H1 (cell line): Measurements from ENCODE around the gene PSD2. TPM values are rescaled to one million over a fixed set of nuclear protein-coding genes. Genes with fewer than 3 reads are reported as not detected.

Experiments
- CTCF ChIA-PET: fragments of 300-600 bp; sonication (Branson Sonifier 250); formaldehyde crosslinking; loops from one replicate; lab custom pipeline; 2021; ENCODE audit not compliant: partially characterized antibody; lab: Charles Lee
- POLR2A ChIA-PET: fragments of 300-600 bp; sonication (Branson Sonifier 250); formaldehyde crosslinking; loops from one replicate; lab custom pipeline; 2021; ENCODE audit warnings: inconsistent platforms; ENCODE audit not compliant: partially characterized antibody; lab: Charles Lee
- DNase-seq, 2 experiments: peaks; one replicate each; pipeline versions ENCODE4 v3.0.0 to v3.0.0-alpha.2; 2010 to 2022; ENCODE audit warnings: low spot score in 2 of 2, low read depth in 1 of 2, mixed read lengths in 1 of 2
- FAIRE-seq: peaks from 2 replicates; lab custom pipeline; 2011; peaks lifted over from hg19 to GRCh38; lab: Jason Lieb, UNC
- H2AFZ ChIP-seq: 2 replicates; pipeline ENCODE4 v1.8.1; 2012; ENCODE audit warnings: low read length, inconsistent platforms
- H2AK5ac ChIP-seq: 2 replicates; pipeline ENCODE4 v1.6.1; 2013; ENCODE audit warnings: low read depth, low read length
- H2BK120ac ChIP-seq: replicated peaks from 2 replicates; pipeline ENCODE3; 2013; ENCODE audit warnings: low read depth, low read length, inconsistent platforms
- H2BK12ac ChIP-seq: 2 replicates; pipeline ENCODE4 v1.6.1; 2013; ENCODE audit warnings: low read depth, low read length
- H2BK15ac ChIP-seq: 2 replicates; pipeline ENCODE4 v1.6.1; 2013; ENCODE audit warnings: low read length
- H2BK20ac ChIP-seq: 2 replicates; pipeline ENCODE4 v1.6.1; 2013; ENCODE audit warnings: low read length
- H2BK5ac ChIP-seq: 2 replicates; pipeline ENCODE4 v1.6.1; 2013; ENCODE audit warnings: low read depth, low read length
- H3K14ac ChIP-seq: 2 replicates; pipeline ENCODE4 v1.6.1; 2013; ENCODE audit warnings: inconsistent platforms; ENCODE audit not compliant: insufficient read length
- H3K18ac ChIP-seq: 2 replicates; pipeline ENCODE4 v1.6.1; 2013; ENCODE audit warnings: low read length; ENCODE audit errors: extremely low read depth
- H3K23ac ChIP-seq: 2 replicates; pipeline ENCODE4 v1.6.1; 2013; ENCODE audit warnings: inconsistent platforms; ENCODE audit not compliant: insufficient read length
- H3K23me2 ChIP-seq: 2 replicates; pipeline ENCODE4 v1.6.1; 2013; ENCODE audit warnings: low read depth, low read length
- H3K27ac ChIP-seq: 2 replicates; pipeline ENCODE4 v1.6.1; 2011; ENCODE audit warnings: low read depth, low read length, inconsistent platforms
- H3K27me3 ChIP-seq, 4 experiments: replicated peaks in 1 of 4; 1 replicate in 1 of 4; 2 replicates in 3 of 4; pipeline versions ENCODE4 v1.6.1 to v1.8.1; 2011 to 2013; ENCODE audit warnings: low read length in 3 of 4, mild to moderate bottlenecking in 3 of 4, inconsistent platforms in 2 of 4, mixed read lengths in 2 of 4, moderate library complexity in 1 of 4; ENCODE audit not compliant: control insufficient read depth in 3 of 4, insufficient read depth in 3 of 4; ENCODE audit errors: extremely low read depth in 1 of 4
- H3K36me3 ChIP-seq, 4 experiments: 2 replicates each; pipeline versions ENCODE4 v1.6.1 to v1.8.1; 2011 to 2013; ENCODE audit warnings: mild to moderate bottlenecking in 4 of 4, low read length in 3 of 4, moderate library complexity in 2 of 4, control low read depth in 1 of 4, inconsistent platforms in 1 of 4; ENCODE audit not compliant: insufficient read depth in 4 of 4, control insufficient read depth in 2 of 4
- H3K4ac ChIP-seq: replicated peaks from 2 replicates; pipeline ENCODE3; 2013; ENCODE audit warnings: low read length, low read depth, mixed read lengths, inconsistent platforms; ENCODE audit not compliant: insufficient read length
- H3K4me1 ChIP-seq, 4 experiments: replicated peaks in 1 of 4; 1 replicate in 1 of 4; 2 replicates in 3 of 4; pipeline versions ENCODE4 v1.6.1 to v1.8.1; 2011 to 2013; ENCODE audit warnings: low read length in 3 of 4, inconsistent platforms in 2 of 4, mixed read lengths in 1 of 4; ENCODE audit not compliant: insufficient read depth in 4 of 4, control insufficient read depth in 3 of 4
- H3K4me2 ChIP-seq, 2 experiments: 2 replicates each; pipeline versions ENCODE4 v1.6.1 to v1.8.1; 2011 to 2013; ENCODE audit warnings: low read depth in 2 of 2, low read length in 2 of 2, control low read depth in 1 of 2, inconsistent platforms in 1 of 2, mild to moderate bottlenecking in 1 of 2; ENCODE audit not compliant: insufficient read depth in 1 of 2
- H3K4me3 ChIP-seq, 4 experiments: fragments of 200-600, 300-600 bp in 1 of 4; sonication (generic), shearing (Covaris generic), sonication (Bioruptor Twin) in 1 of 4; 2 replicates each; pipeline versions ENCODE4 v1.5.1 to v1.8.1; 2011 to 2016; ENCODE audit warnings: low read length in 4 of 4, low read depth in 3 of 4, control low read depth in 2 of 4, inconsistent platforms in 2 of 4, mild to moderate bottlenecking in 2 of 4, mixed read lengths in 1 of 4, moderate library complexity in 1 of 4; ENCODE audit not compliant: insufficient read depth in 2 of 4; ENCODE audit errors: extremely low read depth in 1 of 4
- H3K56ac ChIP-seq: replicated peaks from 2 replicates; pipeline ENCODE3; 2013; ENCODE audit warnings: low read depth, mild to moderate bottlenecking, mixed read lengths, low read length, inconsistent platforms; ENCODE audit not compliant: insufficient read length
- H3K79me1 ChIP-seq: 2 replicates; pipeline ENCODE4 v1.6.1; 2013; ENCODE audit warnings: low read depth, low read length, control low read depth
- H3K79me2 ChIP-seq, 2 experiments: 2 replicates each; pipeline versions ENCODE4 v1.6.1 to v1.8.1; 2012 to 2013; ENCODE audit warnings: low read length in 2 of 2, mild to moderate bottlenecking in 2 of 2, inconsistent platforms in 1 of 2; ENCODE audit not compliant: insufficient read depth in 2 of 2, control insufficient read depth in 1 of 2
- H3K9ac ChIP-seq, 4 experiments: replicated peaks in 1 of 4; 1 replicate in 1 of 4; 2 replicates in 3 of 4; pipeline versions ENCODE4 v1.6.1 to v1.8.1; 2011 to 2013; ENCODE audit warnings: low read depth in 3 of 4, low read length in 3 of 4, control low read depth in 2 of 4, mild to moderate bottlenecking in 2 of 4, moderate library complexity in 2 of 4, inconsistent platforms in 1 of 4; ENCODE audit errors: extremely low read depth in 1 of 4
- H3K9me3 ChIP-seq, 2 experiments: 2 replicates each; pipeline versions ENCODE4 v1.6.1 to v1.8.1; 2012 to 2013; ENCODE audit warnings: mild to moderate bottlenecking in 2 of 2, moderate library complexity in 2 of 2, control low read depth in 1 of 2, inconsistent platforms in 1 of 2, low read depth in 1 of 2, low read length in 1 of 2, mixed read lengths in 1 of 2; ENCODE audit not compliant: insufficient read depth in 2 of 2
- H4K20me1 ChIP-seq, 2 experiments: replicated peaks in 1 of 2; 2 replicates each; pipeline versions ENCODE3 to v1.8.1; 2011 to 2013; ENCODE audit warnings: inconsistent platforms in 2 of 2, low read length in 2 of 2, mild to moderate bottlenecking in 1 of 2; ENCODE audit not compliant: insufficient read depth in 2 of 2, control insufficient read depth in 1 of 2
- H4K5ac ChIP-seq: 2 replicates; pipeline ENCODE4 v1.6.1; 2013; ENCODE audit warnings: low read length, low read depth, mixed read lengths, inconsistent platforms; ENCODE audit not compliant: insufficient read length
- H4K8ac ChIP-seq: 2 replicates; pipeline ENCODE4 v1.8.0; 2013; ENCODE audit warnings: mild to moderate bottlenecking, moderate library complexity, low read length, inconsistent platforms; ENCODE audit not compliant: insufficient read depth; ENCODE audit errors: extremely low read depth
- H4K91ac ChIP-seq: replicated peaks from 2 replicates; pipeline ENCODE3; 2013; ENCODE audit warnings: low read length, mixed read lengths, inconsistent platforms; ENCODE audit not compliant: insufficient read length
- CREB1 ChIP-seq: IDR thresholded peaks from 2 replicates; pipeline ENCODE4 v1.6.1; 2012; ENCODE audit warnings: inconsistent platforms
- JUND ChIP-seq: IDR thresholded peaks from 2 replicates; pipeline ENCODE4 v1.6.1; 2011; ENCODE audit warnings: mild to moderate bottlenecking, improper control_type of control experiment, low read length
- RNF2 ChIP-seq: fragments of 200-900, 300-1000 bp; sonication (generic); IDR thresholded peaks from 2 replicates; pipeline ENCODE4 v1.7.1; 2016; ENCODE audit warnings: borderline replicate concordance, low read depth, mild to moderate bottlenecking, antibody characterized with exemption, low read length; ENCODE audit not compliant: poor library complexity, severe bottlenecking; ENCODE audit errors: missing control alignments
- WGBS, 2 experiments: shearing (Covaris generic) in 1 of 2; methylation state at CpG; one replicate each; pipeline versions ENCODE4 v1.1.6 to v1.1.7; 2013 to 2015; ENCODE audit warnings: low lambda C conversion rate in 2 of 2, mixed read lengths in 2 of 2, inconsistent platforms in 1 of 2, low coverage in 1 of 2, missing lambda C conversion rate in 1 of 2; ENCODE audit not compliant: insufficient replicate concordance in 2 of 2, insufficient coverage in 1 of 2, insufficient read length in 1 of 2; ENCODE audit errors: extremely low coverage in 1 of 2, missing lambda C conversion rate in 1 of 2; 5-methylcytosine and 5-hydroxymethylcytosine counted together
- polyA plus RNA-seq, 7 experiments: library from polyadenylated mRNA; depleted of rRNA in 3 of 7; stranded (reverse) in 5 of 7; unstranded in 2 of 7; fragments of >200 nt in 5 of 7; fragments of 200-250 nt in 2 of 7; gene quantifications; 1 replicate in 5 of 7; 2 replicates in 1 of 7; 4 replicates in 1 of 7; pipeline versions ENCODE4 v1.2.1 to v1.2.3, GENCODE V29; 2011 to 2013; ENCODE audit warnings: missing spikeins in 2 of 7, mixed read lengths in 2 of 7
- total RNA-seq: library from RNA; stranded (reverse); fragmentation: NEBNext Ultra II Directional; extraction: Animal tissue kit (Norgen Biotek cat#: 25700); gene quantifications from 2 replicates; pipeline ENCODE4 v1.2.1, GENCODE V29; 2021

Gene PSD2
- total and polyA plus RNA-seq, 2 of the 8 experiments (the other 6 are each of a cell fraction or from before 2014, with no cell fraction given), result 0.06 to 0.14 TPM

DNA sequence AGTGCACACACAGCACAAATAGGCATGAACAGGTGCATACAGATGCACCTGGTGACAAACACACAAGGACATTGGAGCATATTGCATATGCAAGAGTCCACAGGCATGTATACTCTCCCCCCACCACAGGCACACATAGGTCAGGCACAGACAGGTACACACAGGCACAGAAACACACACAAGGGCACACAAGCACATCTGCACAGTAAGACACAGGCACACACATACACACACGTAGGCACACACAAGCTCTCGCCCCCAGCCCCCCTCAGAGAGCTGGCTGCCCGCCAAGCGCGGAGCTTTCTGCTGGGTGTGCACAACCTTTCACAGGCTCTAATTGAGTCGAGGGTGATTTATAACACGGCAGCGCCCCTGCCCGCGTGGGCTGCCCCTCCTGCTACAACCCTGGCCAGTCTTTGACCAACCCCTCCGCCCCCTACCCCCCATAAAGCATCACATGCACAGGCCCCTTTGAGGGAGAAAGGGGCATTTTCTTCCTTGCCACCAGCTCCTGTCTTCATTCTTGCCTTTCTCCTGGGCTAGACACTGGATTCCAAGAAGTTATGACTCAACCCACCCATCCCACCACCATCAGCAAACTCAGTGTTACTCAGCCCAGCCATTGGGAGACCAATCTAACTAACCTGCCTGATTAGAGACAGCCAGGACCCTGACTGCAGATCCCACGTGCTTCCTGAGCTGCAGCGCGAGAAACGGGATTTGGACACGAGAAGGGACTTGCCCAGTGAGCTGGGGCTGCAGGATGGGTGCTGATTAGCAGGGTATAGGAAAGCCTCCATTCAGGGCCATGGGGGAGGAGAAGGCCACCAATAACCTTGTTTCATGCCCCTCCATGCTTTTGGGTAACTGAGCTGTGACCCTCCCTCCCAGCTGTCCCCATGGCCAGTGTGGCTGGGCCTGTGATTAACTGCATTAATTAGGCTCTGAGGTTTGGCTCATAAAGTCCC lies 42.8 kb upstream of the PSD2 start:
- no peak overlapping the region for H3K23ac ChIP-seq
- no peak overlapping the region for H3K14ac ChIP-seq
- H2BK20ac ChIP-seq, result 0 out of 2 replicates have a peak overlapping the region, but pooled peaks have one; percentile 61
- H2BK12ac ChIP-seq, result peak overlapping the region; percentile 94; the same call in 1 of the 2 replicates
- no peaks in the 10 kb centered on the region for H3K9me3 ChIP-seq
- H3K4ac ChIP-seq, result peak overlapping the region; percentile 53
- H3K18ac ChIP-seq, result no peak overlapping the region; the same call in none of the 2 replicates
- no peak overlapping the region for H2BK120ac ChIP-seq
- no peaks in the 10 kb centered on the region for H3K36me3 ChIP-seq
- H3K9ac ChIP-seq, result no peak overlapping the region
- peaks cover 2 to 6% of the 10 kb centered on the region in 2 experiments for H4K20me1 ChIP-seq
- peak overlapping the region; percentile 65 for H4K91ac ChIP-seq
- peaks cover 36 to 88% (median 81%) of the 10 kb centered on the region in 4 experiments for H3K27me3 ChIP-seq
- H3K23me2 ChIP-seq, result peaks cover 18% of the 10 kb centered on the region
- no peak overlapping the region for H3K4me3 ChIP-seq
- TF ChIP-seq JUND, result no peak
- TF ChIP-seq RNF2, result no peak
- no peak for TF ChIP-seq CREB1
- peak overlapping the region; percentile 44; the same call in 1 of the 2 replicates for H2BK5ac ChIP-seq
- POLR2A ChIA-PET, result interaction anchor here (0.7 to 1.5 kb wide), 8 partner anchors 8 to 119 kb away, joined by 3 to 6 read pairs (median 3); no protein-coding TSS in a partner anchor
- DNase-seq, result no peak
- H3K79me2 ChIP-seq, result no peaks in the 10 kb centered on the region
- no peaks in the 10 kb centered on the region for H3K79me1 ChIP-seq
- H3K56ac ChIP-seq, result no peak overlapping the region
- H3K27ac ChIP-seq, result no peak overlapping the region
- no peak for FAIRE-seq
- WGBS, 2 experiments, result 76% methylated on average over 13 of the region's 16 CpGs; no CpG with 5 or more reads in 1 of the 2 experiments
- H3K4me2 ChIP-seq, result no peak overlapping the region
- peak overlapping the region; percentile 98 for H2AK5ac ChIP-seq
- H2AFZ ChIP-seq, result no peak overlapping the region
- CTCF ChIA-PET, result interaction anchor here (0.7 to 5.9 kb wide), 14 partner anchors 12 to 120 kb away, joined by 3 to 52 read pairs (median 4); no protein-coding TSS in a partner anchor
- H3K4me1 ChIP-seq, result peaks cover 7 to 18% (median 15%) of the 10 kb centered on the region in 4 experiments
- no peak overlapping the region for H4K5ac ChIP-seq
- H2BK15ac ChIP-seq, result peak overlapping the region; percentile 98
- H4K8ac ChIP-seq, result no peak overlapping the region
